Left lobe of liver (tissue), 2 donors: ENCODE results near the gene CNBD2. TPM values are rescaled to one million over a fixed set of nuclear protein-coding genes. Genes with fewer than 3 reads are reported as not detected.
"Not testable (repeated sequence)": the region's sequence is repeated elsewhere in the genome, so short reads cannot be mapped to it uniquely, and the experiment has no call there.

ENCODE experiments used
- ATAC-seq: fragments of 200-7000 bp; cut with Tn5 transposase; one replicate; pipeline ENCODE4 v1.9.1; 2020; ENCODE audit warnings: mild to moderate bottlenecking, moderate library complexity
- DNase-seq: peaks from one replicate; pipeline ENCODE4 v3.0.0-alpha.2; 2020; ENCODE audit warnings: low spot score
- total RNA-seq: library from RNA; stranded (reverse); gene quantifications from one replicate; pipeline ENCODE4 v1.2.1, GENCODE V29; 2021
- donor health status: DM: no; HTN: no; CAD: no; lungs with moderate emphysema.
- donor health status: DM: no; HTN: yes; CAD: no.

CNBD2 gene
- total RNA-seq, 1 donor from 2014 or later, result 3.3 TPM

DNA sequence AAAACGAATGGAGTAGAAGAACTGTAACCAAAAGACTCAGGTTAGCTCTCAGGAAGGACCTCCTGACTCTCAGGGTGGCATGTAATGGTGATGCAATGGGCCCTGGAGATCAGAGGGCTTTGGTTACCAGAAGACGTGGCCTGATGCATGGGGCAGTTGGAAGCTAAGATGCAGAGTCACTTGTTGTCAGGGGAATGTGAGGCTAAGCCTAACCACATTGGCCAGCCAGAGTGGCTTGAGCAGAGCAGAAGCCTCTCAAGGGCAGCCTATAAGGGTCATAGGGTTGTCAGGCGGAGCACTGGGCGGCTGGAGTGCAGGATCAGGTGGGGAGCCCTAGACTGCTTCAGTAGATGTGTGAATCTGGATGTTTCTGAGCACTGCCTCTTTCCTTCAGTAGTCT is 5.9 kb downstream of the CNBD2 start:
- ATAC-seq, result no peak
- DNase-seq, result no peak

DNA sequence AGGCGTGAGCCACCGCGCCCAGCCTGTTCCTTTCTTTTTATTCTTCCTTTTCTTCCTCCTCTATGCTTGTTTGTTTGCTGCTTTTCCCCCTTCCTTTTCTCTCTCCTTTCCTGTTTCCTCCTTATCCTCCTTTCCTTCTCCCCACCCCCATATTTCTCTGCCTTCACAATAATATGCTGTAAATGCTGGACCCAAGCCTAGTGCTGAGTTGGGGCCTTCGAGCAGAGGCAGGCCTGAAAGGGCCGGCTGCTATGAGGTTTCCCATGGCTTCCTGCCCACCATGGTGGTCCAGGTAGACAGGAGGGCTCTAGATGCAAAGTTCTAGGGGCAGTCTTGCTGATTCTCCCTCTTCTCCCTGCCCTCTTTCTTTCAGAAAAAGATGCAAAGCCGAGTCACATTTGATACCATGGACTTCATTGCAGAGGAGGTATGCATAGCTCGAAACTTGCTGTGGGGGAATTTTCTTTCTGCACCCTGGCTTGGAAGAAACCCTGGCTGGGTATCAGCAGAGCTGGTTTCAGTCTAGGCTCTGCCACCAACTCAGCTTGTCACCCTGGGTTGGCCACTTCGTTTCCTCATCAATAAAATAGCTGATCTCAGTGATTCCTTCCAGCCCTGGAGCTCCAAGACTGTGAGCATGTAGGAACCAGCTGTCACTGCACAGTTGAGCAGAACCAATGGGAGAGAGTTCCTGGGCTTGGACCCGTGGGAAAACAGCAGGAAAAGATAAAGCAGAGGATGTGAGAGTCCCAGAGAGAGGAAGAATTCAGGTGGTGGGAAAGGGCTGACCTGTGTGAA is 7.4 kb downstream of the CNBD2 start:
- DNase-seq, result no peak
- no peak for ATAC-seq

DNA sequence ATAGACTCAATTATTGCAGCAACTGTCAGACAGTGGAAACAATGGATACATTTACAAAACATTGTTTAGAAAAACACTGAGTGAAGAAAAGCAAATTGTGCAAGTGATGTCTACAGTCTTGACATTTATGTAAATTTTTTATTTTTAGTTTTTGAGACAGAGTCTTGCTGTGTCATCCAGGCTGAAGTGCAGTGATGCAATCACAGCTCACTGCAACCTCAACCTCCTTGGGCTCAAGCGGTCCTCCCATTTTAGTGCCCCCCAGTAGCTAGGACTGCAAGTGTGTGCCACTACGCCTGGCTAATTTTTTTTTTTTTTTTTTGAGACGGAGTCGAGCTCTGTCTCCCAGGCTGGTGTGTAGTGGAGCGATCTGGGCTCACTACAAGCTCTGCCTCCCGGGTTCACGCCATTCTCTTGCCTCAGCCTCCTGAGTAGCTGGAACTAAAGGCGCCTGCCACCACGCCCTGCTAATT is 9.7 kb downstream of the CNBD2 start:
- no peak for ATAC-seq

DNA sequence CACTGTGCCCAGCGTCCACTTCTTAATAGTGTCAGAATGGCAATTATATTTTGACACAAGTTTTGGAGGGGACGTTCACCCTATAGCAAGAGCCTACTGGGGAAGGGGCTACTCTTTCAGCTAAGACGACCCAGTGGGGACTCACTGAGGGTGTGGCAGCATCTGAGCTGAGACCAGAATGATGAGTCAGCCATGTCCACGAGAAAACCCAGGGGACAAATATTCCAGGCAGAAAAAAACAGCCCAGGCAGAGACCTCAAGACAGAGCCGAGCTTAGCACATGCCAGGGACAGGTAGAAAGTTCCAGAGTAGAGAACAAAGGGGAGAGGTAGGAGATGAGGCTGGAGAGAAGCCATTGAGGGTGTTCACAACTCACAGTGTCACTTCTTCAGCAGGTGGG is 11.2 kb downstream of the CNBD2 start:
- no peak for DNase-seq

More for the DNA sequence above, 9.7 kb downstream of the CNBD2 start:
- DNase-seq, result no peak

DNA sequence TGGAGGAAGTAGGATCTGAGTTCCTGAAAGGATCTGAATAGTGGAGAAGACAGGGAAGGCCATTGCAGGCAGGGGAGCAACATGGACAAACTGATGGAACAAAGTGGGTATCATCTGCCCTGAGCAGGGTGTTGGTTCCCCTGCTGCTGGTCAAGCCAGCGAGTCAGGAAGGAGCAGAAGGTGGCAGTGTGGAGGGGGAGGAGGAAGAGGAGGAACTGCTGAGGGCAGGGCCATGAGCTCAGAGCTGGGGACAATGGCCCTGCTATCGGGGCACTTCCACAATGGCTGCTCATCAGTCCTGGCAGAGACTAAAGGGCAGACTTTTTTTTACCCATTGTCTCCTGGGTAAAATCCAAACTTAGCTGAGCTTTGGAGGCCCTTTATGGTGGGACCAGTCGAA is 13.6 kb downstream of the CNBD2 start:
- DNase-seq (no peak), ATAC-seq (no peak)

More for the DNA sequence above, 11.2 kb downstream of the CNBD2 start:
- ATAC-seq, result no peak

DNA sequence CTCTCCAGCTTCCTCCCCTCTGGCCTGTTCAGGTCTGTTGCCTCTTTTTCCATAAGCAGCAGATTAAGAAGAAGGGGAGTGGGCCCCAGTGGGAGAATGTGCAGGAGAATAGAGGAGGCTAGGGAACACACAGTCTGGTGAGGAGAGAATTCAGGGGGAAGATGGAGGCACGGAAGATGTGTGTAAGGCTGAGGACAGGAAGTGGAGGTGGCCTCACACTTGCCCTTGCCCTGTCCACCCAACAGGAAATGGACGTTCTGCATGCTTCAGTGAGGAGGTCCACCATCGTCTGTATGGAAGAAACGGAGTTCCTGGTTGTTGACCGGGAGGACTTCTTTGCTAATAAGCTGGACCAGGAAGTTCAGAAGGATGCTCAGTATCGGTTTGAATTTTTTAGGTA is 16.0 kb downstream of the CNBD2 start:
- ATAC-seq, result no peak
- no peak for DNase-seq

DNA sequence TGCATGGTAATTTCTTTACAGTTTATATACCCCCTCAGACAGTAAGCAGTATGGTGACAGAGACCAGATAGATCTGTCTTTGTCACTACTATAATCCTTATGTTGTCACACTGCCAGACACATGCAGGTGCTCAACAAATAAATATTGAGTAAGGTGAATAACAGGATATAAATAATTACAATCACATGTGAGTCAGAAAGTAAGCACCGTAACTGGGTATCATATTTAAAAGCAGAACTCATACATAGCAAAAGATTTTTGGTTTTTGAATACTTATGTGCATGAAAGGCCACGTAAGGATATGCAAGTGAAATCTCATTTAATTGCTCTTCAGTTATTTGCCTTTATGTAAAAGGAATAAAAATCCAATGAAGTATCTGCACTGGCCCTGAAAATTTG is 17.4 kb downstream of the CNBD2 start:
- DNase-seq (no peak), ATAC-seq (no peak)

DNA sequence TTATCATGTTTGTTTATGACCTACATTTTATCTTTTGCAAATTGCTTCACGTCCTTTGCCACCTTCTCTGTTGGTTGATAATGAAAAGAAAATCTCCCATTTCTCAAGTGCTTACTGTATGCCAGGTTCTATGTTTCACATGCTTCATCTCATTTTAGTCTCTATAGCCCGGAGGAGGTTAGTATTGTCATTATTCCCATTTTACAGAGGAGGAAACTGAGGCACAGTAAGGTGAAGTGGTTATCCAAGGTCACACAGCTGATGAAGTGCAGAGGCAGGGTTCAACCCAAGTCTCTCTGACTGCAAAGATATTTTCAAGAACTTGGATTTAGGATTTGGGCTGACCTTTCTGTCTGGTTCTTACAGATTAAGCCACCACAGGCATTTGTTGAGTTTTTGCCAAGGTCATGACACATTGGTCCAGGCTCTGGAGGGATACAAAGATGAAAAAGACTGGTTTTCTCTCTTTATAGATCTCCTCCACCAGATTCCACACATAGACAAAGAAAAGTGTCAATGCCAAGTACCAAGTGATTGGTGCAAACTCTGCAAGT is 20.6 kb downstream of the CNBD2 start:
- no peak for ATAC-seq
- DNase-seq, result no peak

DNA sequence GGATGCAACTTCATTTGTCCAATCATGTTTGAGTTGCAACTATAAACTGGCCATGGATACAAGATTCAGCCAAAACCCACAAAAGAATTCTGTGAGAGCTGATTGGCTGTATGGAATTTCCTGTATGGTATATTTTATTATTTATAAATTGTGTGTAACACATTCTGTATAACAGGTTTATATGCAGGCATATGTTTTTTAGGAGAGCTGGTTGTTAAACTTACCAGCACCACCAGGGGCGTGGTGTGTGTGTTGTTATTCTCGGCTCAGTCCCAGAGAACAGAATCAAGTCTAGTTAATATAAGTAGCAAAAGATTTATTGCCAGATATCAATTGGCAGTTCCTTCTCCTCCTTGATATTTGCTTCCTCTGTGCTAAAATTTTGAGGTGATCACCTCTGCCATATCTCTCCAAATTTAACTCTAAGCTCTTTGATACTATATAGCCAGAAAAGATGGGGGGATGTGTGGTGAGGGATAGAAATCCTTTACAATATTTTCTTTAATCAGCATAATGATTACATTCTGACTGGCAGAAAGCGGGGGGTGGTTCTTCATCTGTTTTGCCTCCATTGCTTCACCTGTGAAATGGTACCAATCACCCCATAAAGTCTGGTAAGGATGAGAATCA is 22.9 kb downstream of the CNBD2 start:
- no peak for DNase-seq
- peak; percentile 60 for ATAC-seq

DNA sequence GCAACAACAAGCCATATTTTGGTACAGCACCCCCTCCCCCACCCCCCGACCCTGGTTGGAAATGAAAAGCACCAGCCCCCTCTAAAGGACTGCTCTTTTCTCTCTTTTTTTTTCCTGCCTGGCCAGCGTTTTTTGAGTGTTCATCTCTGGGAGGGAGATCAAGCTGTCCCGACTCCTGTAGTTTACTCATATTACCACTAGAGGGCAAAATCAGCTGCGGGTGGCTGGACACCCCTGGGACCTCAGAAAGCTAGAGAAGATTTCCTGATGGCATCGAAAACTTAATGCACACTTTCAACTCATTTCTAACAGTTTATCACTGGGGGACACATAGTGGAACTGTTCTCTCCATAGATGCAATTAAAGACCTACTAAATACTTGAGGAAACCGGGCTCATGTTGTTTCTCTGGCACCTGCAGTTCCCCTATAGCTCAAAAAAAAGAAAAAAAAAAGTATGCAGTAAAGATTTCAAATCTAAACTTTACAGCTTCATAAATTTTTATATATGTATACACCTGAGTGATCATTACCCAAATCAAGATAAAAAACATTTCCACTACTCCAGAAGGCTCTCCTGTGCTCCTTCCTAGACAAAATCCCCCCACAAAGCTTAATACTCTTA is 24.4 kb downstream of the CNBD2 start:
- ATAC-seq (peak; percentile 89), DNase-seq (no peak)

DNA sequence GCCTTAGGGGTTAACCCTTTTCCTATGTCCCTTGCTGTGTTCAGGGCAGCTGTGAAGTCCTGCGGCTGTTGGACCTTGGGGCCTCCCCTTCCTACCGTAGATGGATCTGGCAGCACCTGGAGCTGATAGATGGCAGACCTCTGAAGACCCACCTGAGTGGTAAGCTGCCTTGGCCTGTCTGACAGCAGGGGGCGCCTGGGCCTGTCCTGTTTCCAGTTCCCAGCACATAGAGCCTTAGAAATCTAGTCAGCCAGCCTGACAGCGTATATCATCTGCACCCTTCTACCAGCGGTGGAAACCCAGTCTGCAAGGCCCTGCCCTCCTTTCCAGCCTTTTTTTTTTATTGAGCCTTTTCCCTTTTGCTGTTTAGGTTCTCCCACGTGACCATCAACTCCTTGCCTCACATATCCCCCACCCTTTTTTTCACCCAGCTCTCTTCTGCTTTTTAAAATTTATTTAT is 26.6 kb downstream of the CNBD2 start:
- ATAC-seq (peak; percentile 97), DNase-seq (peak; percentile 81)

DNA sequence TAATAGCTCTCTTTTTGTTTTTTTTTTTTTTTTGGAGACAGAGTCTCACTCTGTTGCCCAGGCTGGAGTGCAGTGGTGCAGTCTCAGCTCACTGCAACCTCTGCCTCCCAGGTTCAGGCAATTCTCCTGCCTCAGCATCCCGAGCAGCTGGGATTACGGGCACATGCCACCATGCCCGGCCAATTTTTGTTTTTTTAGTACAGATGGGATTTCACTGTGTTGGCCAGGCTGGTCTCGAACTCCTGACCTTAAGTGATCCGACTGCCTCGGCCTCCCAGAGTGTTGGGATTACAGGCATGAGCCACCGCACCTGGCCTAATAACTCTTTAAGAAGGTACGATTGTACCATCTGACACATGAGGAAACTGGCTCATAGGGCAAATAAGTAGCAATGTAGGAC is 28.1 kb downstream of the CNBD2 start:
- not testable (repeated sequence) for ATAC-seq, DNase-seq

DNA sequence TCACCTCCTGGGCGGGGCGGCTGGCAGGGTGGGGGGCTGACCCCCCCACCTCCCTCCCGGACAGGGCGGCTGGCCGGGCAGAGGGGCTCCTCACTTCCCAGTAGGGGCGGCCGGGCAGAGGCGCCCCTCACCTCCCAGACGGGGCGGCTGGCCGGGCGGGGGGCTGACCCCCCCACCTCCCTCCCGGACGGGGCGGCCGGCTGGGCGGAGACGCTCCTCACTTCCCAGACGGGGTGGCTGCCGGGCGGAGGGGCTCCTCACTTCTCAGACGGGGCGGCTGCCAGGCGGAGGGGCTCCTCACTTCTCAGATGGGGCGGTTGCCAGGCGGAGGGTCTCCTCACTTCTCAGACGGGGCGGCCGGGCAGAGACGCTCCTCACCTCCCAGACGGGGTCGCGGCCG is 32.9 kb downstream of the CNBD2 start:
- not testable (repeated sequence) for DNase-seq, ATAC-seq

DNA sequence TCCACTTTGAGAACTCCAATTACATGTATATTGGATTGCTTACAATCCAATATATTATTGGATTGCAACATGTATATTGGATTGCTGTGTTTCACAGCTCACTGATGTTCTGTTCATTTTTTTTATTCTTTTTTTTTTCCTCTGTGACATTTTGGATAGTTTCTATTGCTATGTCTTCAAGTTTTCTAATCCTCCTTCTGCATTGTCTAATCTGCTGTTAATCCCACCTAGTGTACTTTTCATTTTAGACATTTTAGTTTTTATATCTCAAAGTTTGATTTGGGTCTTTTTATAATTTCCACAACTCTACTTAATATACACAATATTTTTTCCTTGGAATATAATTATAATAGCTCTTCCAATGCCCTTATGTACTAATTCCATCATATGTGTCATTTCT is 34.5 kb downstream of the CNBD2 start:
- DNase-seq (no peak), ATAC-seq (no peak)

DNA sequence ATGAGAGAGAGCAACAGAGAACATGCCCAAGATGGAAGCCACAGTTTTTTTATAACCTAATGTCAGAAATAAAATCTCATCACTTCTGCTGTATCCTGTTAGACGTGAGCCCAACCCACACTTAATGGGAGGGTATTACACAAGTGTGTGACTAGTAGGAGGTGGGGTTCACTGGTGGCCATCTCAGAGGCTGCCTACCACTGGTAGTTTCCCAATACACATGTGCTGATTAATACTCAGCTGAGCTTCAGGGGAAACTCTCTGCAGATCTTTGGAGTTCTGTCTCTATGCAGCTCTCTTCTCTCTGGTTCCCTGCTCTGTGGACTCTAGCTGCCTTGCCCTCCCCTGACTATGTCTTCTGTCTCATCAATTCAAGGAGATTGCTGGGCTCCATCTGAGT is 35.7 kb downstream of the CNBD2 start:
- no peak for DNase-seq
- no peak for ATAC-seq

DNA sequence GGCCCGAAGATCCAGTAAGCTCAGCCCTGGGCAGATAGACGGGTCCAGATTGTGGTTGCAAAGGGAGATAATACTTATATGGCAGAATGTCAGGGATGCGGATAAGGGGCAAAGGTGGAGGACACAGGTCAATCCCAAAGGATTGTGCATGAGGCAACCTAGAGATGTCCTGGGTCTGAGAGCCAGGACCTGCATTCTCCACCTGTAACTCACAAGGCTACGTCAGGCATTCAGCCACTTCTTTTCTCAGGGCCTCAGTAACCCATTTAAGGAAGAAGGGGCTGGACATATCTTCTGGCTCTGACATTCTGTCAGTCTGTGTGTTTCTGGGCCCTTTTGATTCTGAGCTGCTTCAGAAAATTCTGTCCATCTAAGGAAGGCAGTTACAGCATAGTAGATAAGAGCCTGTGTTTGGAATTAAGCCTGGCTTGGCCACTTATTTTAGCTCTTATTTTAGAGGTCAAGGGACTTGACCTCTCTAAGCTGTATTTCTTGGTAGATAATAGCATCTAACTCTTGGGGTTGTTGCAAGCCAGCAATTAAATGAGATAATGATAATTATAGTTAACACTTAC is 40.2 kb downstream of the CNBD2 start:
- no peak for DNase-seq
- ATAC-seq, result no peak

DNA sequence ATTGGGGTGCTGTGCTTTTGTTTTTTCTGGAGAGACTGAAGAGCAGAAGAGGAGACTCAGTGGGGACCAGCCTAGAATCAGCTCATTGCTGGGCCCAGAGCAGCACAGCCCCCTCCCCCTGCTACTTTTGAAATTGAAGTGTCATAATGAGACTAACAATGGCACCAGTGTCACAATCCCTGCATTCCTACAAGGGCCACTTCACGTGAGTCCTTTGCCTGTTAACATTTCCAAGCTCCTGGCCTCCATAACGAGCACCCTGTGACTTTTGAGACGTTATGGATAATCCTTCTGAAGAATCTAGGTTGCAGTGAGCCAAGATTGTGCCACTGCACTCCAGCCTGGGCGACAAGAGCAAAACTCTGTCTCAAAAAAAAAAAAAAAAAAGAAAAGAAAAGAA is 41.7 kb downstream of the CNBD2 start:
- no peak for ATAC-seq
- no peak for DNase-seq

DNA sequence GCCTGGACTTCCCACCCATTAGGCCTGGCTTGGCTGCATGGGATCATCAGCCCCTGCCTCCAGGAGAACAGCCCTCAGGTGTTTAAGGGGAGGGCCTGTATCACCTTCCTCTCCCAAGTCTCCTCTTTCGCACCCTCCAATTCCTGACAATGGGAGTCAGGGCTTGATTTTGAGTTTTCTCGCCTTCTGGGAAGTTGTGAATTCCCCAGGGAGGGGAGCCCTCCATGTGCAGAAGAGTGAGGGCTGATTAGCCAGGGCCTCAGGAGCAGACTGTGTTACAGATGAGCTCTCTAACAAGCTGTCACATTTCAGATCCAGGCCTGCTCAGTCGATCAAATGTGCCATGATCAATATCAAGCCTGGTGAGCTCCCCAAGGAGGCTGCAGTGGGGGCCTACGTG is 42.4 kb downstream of the CNBD2 start:
- ATAC-seq (no peak), DNase-seq (no peak)

DNA sequence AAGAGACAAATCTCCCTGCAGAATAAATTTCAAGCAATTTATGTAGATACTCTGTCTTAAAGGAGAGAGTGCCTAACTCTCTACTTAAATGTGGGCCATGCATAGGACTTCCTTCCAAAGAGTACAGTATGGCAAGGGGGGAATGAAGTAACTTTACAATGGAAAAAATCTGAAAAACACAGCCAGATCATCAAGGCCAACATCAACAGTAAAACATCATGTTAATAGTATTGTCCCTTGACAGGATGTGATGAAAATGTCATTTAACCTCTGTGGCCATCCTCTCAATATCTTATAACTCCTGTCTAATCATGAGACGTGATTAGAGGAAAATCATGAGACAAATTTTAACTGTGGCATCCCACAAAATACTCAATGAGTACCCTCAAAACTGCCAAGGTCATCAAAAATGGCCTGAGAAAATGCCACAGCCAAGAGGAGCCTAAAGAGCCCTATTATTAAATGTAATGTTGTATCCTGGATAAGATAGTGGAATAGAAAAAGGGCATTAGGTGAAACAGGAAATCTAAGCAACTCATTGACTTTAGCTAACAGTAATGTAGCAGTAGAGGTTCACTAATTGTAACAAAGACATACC is 47.5 kb downstream of the CNBD2 start:
- no peak for ATAC-seq
- DNase-seq, result no peak

DNA sequence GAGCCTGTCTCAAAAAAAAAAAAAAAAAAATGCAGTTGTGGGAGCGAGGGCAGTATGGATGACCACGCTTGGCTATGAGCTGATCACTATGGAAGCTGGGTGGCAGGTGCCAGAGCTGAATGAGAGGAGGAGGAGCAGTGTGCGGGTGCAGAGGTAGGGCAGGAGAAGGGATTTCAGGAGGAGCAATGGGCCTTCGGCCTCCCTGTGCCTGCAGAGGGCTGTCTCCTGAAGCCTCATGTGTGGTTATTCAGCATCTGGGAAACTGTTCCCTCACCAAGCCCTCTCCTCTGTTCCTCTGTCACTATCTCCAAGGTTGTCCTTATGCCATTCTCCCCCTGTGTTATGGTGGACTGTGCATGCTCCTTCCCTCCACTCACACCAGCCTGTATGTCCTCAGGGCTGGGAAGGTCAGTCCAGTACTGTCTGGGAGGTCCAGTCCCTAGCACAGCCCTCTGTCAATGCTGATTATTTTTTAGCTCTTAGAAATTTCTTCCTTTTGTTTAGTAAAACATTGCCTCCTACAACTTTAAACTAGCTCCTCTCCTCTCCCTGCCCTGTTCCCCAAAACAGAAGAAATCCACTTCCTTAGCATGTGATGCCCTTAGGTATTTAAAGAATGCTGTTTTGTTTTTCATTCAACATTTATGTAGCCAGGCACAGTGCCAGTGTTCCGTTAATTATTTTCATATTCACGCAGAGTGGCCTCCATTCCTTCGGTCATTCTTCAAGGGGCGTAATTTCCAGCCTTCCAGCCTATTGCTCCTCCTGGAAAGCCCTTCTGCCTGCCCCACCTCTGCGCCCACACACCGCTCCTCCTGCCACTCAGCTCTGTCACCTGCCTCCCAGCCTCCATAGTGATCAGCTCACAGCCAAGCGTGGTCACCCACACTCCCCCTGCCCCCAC is 48.9 kb downstream of the CNBD2 start:
- peak; percentile 29 for ATAC-seq
- no peak for DNase-seq
